GM08714 (cell line): Measurements from ENCODE around the gene OR56A4.

Source experiments
- H3K4me3 ChIP-seq: fragments of 200-500 bp; sonication (Bioruptor generic); 2 replicates; pipeline ENCODE4 v1.5.1; 2014; ENCODE audit warnings: mild to moderate bottlenecking, low read length, inconsistent platforms
- ZNF274 ChIP-seq: IDR thresholded peaks from 2 replicates; pipeline ENCODE4 v1.6.1; 2012; ENCODE audit warnings: mild to moderate bottlenecking, low read depth, low read length

OR56A4 gene, protein sequence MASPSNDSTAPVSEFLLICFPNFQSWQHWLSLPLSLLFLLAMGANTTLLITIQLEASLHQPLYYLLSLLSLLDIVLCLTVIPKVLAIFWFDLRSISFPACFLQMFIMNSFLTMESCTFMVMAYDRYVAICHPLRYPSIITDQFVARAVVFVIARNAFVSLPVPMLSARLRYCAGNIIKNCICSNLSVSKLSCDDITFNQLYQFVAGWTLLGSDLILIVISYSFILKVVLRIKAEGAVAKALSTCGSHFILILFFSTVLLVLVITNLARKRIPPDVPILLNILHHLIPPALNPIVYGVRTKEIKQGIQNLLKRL

DNA sequence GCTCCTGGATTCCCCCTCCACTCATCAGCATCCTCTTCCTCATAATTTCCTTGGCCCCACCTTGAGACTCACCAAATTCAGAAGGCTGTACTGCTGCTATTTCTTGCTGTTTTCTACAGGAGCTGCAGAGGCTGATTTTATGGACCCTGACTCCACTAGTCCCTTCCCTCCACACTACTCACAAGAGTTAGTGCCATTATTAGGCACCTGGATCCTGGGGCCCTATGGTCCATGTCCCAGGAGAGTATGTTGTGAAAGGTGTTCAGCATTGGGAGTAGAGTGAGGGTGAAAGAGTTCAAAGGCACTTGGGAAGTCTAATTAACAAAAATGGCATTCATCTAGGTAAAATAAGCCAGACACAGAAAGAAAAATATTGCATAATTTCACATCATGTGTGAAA lies at the start of gene OR56A4:
OR56A4 (minus strand) TSS at position 101 of the 400 bp plus-strand sequence. CDS start 3,954 bp downstream, outside the sequence.
- H3K4me3 ChIP-seq: no peak within 1 kb of the TSS
- TF ChIP-seq ZNF274: no peak

DNA sequence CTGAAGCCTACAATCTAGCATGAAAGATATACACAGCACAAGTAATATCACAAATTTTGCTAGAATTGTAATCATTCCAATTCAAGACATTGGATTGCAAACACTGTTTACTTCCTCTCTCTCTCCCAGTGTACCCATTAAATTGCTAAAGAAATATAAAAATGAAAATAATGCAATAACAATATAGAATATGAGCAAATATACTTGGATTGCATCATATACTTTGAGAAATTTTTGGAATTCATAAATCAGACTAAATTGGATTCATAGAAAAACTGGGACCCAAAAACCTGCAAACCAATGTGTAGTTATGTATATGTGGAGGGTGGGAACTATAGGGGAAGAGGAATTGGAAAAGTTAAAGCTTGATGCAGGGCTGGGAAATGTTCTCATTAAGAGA lies 48.8 kb upstream of the OR56A4 start:
- no peak overlapping the region for H3K4me3 ChIP-seq
- no peak for TF ChIP-seq ZNF274

DNA sequence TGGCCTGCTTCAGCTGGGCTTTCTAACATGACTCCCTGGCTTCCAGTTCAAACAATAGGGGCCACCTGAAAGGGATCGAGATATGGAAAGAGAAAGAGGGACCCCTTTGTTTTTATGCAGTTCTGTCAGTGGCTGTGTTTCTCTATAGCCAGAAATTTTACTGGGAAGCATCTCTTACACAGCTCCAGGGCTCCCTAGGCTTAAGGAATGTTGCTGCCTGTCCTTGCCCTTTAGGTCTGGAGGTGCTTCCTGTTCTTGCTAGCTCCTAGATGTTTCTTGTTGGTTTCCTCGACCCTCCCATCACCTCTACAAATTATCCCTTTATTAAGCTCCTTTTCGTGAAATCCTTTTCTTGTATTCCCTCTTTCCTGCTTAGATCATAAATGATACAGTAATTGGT lies 45.6 kb upstream of the OR56A4 start:
- TF ChIP-seq ZNF274: no peak
- H3K4me3 ChIP-seq: no peak overlapping the region

DNA sequence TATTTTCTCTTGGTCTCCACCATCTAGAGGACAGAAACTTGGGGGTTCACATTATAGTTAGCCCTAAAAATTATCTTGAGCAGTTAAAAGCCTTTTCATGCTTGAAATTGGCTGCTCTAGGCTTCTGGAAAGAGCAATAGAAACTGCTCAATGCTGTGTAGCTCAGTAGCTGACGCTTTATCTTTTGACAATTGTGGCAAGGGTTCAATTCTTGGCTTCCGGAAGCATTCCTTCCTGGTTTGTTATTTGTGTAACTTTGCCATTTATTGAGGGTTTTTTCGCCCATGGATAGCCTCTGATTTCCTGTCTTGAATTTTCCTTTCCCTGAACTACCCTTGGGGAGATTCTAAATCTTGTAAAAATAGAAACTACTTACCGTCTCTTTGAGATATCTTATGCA lies 34.1 kb upstream of the OR56A4 start:
- H3K4me3 ChIP-seq: no peak overlapping the region
- TF ChIP-seq ZNF274: no peak

DNA sequence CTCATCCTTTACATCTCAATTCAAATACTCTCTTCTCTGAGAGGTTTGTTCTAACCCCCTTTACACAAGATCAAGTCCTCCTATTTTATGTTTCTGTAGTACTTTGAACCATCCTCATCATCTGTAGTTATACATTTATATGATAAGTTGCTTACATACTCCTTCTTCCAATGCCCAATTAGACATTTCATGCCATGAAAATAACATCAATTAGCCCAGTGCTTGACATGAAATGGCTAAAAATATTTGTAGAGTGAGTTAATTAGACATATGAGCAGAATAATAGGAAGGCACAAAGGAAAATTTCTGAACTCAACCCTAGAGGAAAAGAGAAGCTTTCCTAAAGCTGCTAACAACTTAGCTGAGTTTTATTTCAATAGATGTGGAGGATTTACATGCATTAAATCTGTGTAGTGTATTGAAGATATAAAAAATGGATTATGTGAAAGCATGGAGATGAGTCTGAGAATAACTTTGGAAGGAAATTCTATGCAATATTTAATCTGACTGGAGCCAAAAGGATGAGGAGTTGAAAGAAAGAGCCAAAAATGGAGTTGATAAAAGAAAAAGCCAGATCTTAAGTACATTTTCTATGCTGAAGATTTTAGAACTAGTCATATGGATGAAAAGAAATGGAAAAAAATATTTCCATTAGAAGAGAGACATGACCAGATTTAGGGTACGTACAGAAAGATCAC lies 24.1 kb upstream of the OR56A4 start, which contains the start of gene OR56A1:
OR56A1 (minus strand) TSS at position 51 of the 698 bp plus-strand sequence. CDS start 3,066 bp downstream, outside the sequence.
- no peak within 1 kb of the TSS for H3K4me3 ChIP-seq
- no peak for TF ChIP-seq ZNF274

DNA sequence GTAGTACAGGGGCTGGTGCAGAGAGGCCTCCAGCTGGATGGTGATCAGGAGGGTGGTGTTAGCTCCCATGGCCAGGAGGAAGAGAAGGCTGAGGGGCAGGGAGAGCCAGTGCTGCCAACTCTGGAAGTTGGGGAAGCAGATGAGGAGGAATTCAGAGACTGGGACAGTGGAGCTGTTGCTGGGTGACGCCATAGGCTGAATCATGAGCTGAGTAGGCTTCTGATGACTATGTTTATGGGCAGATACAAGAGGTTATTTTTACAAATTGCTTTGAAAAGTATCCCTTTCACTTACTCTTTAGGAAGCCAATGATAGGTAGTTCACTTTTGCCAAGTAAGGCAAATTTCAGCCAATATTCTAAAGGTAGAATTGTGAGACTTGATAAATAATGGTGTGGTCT lies 20.8 kb upstream of the OR56A4 start:
- no peak overlapping the region for H3K4me3 ChIP-seq
- no peak for TF ChIP-seq ZNF274

DNA sequence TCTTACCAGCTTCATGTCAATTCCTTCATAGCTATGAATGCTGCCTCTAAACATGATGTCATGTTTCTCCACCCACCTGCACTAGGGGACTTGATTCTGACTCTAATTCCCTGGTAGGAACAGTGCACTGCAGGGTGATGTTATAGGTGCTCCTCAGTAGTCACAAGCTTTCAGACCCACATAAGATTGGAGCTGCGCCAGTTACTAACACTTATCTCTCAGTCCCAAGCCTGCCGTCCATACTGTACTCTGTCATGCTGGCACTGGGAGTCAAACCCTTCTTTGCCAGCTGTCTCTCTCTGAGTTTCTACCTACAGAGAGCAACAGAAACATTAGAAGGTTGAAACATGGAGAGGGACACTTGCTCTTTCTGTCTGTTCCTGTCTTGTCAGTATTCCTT lies 18.3 kb upstream of the OR56A4 start:
- TF ChIP-seq ZNF274: no peak
- H3K4me3 ChIP-seq: no peak overlapping the region

DNA sequence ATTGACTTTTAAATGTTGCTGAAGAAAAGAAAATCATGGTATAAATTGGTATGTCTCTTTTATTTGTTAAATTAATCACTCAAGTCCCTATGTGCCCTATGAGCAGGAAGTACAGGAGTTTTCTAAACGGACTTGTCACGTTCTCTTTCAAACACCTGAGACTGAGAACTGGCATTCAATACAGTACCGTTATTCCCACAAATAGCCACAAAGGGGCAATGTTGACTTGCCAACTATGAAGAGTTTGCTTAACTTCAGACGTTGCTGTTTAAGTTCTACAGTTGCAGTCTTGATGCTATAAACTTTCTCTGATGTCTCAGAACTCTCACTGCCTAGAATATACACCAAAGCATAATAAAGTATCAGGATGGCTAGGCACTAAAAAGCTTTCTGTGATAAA lies 16.2 kb upstream of the OR56A4 start:
- no peak overlapping the region for H3K4me3 ChIP-seq
- no peak for TF ChIP-seq ZNF274

DNA sequence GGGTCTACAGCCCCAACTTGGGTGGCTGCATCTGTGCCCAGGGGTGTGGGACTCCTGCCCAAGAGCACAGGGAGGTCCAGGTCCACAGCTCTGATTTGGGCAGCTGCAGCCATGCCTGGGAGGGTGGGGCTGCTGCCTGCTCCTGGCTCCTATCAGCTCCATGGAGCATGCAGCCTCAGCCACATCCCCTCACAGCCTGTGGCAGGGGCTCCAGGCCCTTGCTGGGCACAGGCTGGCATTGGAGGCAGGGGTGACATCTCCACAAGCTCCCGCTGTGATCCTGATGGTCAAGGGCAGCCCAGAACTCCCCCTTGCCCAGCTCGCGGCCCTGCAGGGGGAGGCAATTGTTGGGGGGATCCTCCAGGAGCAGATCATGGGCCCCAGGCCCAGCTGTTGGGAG lies 6.3 kb upstream of the OR56A4 start:
- no peak overlapping the region for H3K4me3 ChIP-seq
- no peak for TF ChIP-seq ZNF274

DNA sequence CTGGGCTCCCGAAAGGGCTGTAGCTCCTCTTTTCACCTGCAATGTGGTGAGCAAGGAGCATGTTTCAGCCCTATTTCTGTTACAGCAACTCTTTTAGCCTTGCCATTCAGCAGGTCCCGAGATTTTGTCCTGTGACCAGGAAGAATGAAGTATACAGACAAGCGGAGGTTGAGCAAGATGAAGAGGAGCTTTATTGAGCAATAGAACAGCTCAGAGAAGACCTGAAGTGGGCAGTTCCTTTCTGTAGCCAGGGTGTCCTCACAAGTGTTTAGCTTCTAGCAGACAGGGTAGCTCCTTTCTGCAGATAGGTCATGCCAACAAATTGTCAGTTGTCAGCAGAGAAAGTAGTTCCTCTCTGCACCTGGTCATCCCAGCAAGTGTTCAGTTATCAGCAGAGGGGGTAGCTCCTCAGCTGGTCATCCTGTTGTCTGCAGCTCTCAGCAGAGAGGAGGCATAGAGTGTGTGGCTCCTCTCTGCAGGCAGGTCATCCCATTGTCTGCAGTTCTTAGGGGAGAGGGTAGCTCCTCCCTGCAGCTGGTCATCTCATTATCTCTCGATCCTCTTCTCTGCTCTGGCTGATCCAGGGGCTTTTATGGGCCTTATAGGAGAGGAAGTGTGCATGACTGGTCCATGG lies 5.4 kb upstream of the OR56A4 start:
- H3K4me3 ChIP-seq: no peak overlapping the region
- no peak for TF ChIP-seq ZNF274

DNA sequence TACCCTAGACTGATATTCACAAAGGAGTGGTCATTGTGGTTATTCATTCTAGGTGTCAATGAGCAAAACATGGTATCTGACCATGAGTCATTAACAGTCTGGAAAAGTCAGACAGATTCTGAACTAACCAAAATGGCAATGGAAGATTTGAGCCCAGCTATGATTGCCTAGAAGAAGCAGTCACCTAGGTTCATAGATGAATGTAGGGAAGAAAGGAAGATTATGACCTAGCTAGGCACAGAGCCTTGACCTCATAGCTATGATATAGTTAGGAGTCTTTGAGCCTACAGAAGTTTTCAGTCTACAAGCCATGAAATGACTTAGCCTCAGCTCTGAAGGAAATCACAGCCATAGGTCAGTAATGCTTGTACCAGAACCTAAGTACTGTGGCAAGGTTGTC lies 351 bp downstream of the OR56A4 start:
- H3K4me3 ChIP-seq: no peak overlapping the region
- TF ChIP-seq ZNF274: no peak

DNA sequence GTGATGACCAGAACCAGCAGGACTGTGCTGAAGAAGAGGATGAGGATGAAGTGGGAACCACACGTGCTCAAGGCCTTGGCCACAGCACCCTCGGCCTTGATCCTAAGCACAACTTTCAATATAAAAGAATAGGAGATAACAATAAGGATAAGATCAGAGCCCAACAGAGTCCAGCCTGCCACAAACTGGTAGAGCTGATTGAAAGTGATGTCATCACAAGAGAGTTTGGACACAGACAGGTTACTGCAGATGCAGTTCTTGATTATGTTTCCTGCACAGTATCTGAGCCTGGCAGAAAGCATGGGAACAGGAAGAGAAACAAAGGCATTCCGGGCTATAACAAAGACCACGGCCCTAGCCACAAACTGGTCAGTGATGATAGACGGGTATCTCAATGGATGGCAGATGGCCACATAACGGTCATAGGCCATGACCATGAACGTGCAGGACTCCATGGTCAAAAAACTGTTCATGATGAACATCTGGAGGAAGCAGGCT lies 4.5 kb downstream of the OR56A4 start:
- TF ChIP-seq ZNF274: no peak
- no peak overlapping the region for H3K4me3 ChIP-seq

DNA sequence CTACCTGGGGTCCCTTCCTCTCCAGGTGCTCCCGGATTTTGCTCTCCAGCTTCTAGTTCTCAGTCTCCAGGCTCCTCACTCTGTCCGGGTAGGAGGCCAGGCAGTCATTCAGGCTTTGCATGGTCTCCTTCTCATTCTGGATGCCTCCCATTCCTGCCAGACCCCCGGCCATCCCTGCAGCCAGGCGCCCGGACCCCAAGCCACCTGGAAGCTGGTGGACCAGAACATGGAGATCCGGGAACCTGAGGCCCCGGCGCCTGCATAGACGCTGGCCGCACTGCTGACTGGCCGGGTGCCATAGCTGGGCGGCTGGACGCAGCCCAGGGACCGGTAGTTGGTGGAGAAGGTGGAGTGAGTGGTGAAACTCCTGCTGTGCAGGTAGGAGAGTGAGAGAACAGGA lies 12.0 kb downstream of the OR56A4 start:
- TF ChIP-seq ZNF274: no peak
- H3K4me3 ChIP-seq: no peak overlapping the region

DNA sequence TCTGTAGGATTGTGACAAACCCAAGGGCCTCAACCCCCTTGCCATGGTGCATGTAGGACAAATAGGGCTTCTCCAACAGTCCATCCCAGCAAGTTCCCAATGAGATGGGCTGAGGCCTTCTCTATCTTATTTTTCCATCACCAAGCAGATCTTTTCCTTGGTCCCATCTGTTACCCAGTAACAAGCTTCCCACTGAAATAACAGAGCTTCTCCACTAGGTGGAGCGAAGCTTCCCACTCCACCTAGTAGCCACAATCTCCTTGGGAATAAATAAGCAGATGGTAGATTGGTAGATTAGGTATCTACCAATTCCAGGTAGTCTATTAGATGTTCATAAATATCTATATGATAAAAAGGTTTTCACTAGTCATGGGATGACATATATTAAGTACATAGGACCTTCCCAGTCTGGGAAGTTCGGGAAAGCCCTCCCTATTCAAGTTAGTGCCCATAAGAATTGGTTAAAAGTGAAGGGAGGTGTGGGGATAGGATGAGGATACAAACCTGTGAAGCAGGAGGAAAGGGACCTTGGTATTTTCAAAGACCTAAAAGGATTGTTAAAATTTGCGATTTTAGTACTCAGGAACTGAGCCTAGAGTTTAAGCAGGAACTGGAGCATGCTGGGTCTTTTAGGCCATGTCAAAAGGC lies 14.0 kb downstream of the OR56A4 start:
- TF ChIP-seq ZNF274: no peak
- H3K4me3 ChIP-seq: no peak overlapping the region
